ENCODE data around the gene KDM1A. TPM values are rescaled to one million over a fixed set of nuclear protein-coding genes. Genes with fewer than 3 reads are reported as not detected.

The KDM1A gene
- total RNA-seq, 2 experiments from 2014 or later = 58.4 to 59.4 TPM

- ATAC-seq = no peak
- Mint-ChIP-seq H3K27ac (no peak overlapping the region), H3K27me3 (no peaks in the 10 kb centered on the region), H3K9me3 (ENCODE audit: low read depth) (no peaks in the 10 kb centered on the region), H3K36me3 (peaks cover 3% of the 10 kb centered on the region), H3K4me3 (no peak overlapping the region), H3K4me1 (no peaks in the 10 kb centered on the region)
- no peak for DNase-seq
- CTCF ChIA-PET = interaction anchor here (12.9 kb wide), 1 partner anchor 88 kb away, joined by 515 read pairs; no protein-coding TSS in a partner anchor
Observed at GRCh38 chr1:23092447-23092846, 73.2 kb downstream of the KDM1A start.

- H3K36me3 Mint-ChIP-seq = peaks cover 5% of the 10 kb centered on the region
Observed at GRCh38 chr1:23097316-23097715, 78.0 kb downstream of the KDM1A start.

GRCh38 chr1:23098463-23099170, 79.3 kb downstream of the KDM1A start:
- H3K4me1 Mint-ChIP-seq = peaks cover 45% of the 10 kb centered on the region

More at GRCh38 chr1:23097316-23097715, 78.0 kb downstream of the KDM1A start:
- Mint-ChIP-seq H3K27me3 (no peaks in the 10 kb centered on the region), H3K4me3 (no peak overlapping the region), H3K9me3 (ENCODE audit: low read depth) (no peaks in the 10 kb centered on the region), H3K4me1 (peaks cover 34% of the 10 kb centered on the region), H3K27ac (no peak overlapping the region)
- no peak for ATAC-seq
- DNase-seq = no peak
- CTCF ChIA-PET = interaction anchor here (0.9 to 12.9 kb wide), 2 partner anchors 70 to 83 kb away, joined by 3 to 515 read pairs; no protein-coding TSS in a partner anchor

GRCh38 chr1:23099171-23099536, 79.9 kb downstream of the KDM1A start:
- peaks cover 5% of the 10 kb centered on the region for H3K36me3 Mint-ChIP-seq
- H3K4me1 Mint-ChIP-seq = peaks cover 45% of the 10 kb centered on the region
- CTCF ChIA-PET = interaction anchor here (0.5 to 12.9 kb wide), 23 partner anchors 11 to 1408 kb away, joined by 3 to 515 read pairs (median 6); partner anchors contain the start of gene LUZP1
- H3K4me3 Mint-ChIP-seq = no peak overlapping the region
- no peak overlapping the region for H3K27ac Mint-ChIP-seq
- no peaks in the 10 kb centered on the region for H3K9me3 Mint-ChIP-seq (ENCODE audit: low read depth)
- DNase-seq (no peak), ATAC-seq (no peak)
- no peaks in the 10 kb centered on the region for H3K27me3 Mint-ChIP-seq

More at GRCh38 chr1:23098463-23099170, 79.3 kb downstream of the KDM1A start:
- Mint-ChIP-seq H3K4me3 (no peak overlapping the region), H3K27me3 (no peaks in the 10 kb centered on the region), H3K9me3 (ENCODE audit: low read depth) (no peaks in the 10 kb centered on the region), H3K27ac (no peak overlapping the region), H3K36me3 (peaks cover 7% of the 10 kb centered on the region)
- CTCF ChIA-PET = interaction anchor here (0.5 to 12.9 kb wide), 23 partner anchors 11 to 1408 kb away, joined by 3 to 515 read pairs (median 6); partner anchors contain the start of gene LUZP1
- ATAC-seq = peak; percentile 46
- DNase-seq = peak; percentile 75

- no peak overlapping the region for H3K4me3 Mint-ChIP-seq
- ATAC-seq = peak; percentile 68
- H3K4me1 Mint-ChIP-seq = peaks cover 48% of the 10 kb centered on the region
- no peaks in the 10 kb centered on the region for H3K27me3 Mint-ChIP-seq
- peak overlapping the region; percentile 58 for H3K27ac Mint-ChIP-seq
- peak; percentile 83 for DNase-seq
- CTCF ChIA-PET = interaction anchor here (0.6 to 12.9 kb wide), 16 partner anchors 10 to 440 kb away, joined by 3 to 515 read pairs (median 7); partner anchors contain the start of gene LUZP1
- H3K36me3 Mint-ChIP-seq = peaks cover 8% of the 10 kb centered on the region
- no peaks in the 10 kb centered on the region for H3K9me3 Mint-ChIP-seq (ENCODE audit: low read depth)
Observed at GRCh38 chr1:23100074-23100748, 80.9 kb downstream of the KDM1A start.

GRCh38 chr1:23101101-23101827, 82.0 kb downstream of the KDM1A start:
- H3K27ac Mint-ChIP-seq = no peak overlapping the region
- no peak overlapping the region for H3K4me3 Mint-ChIP-seq
- H3K9me3 Mint-ChIP-seq (ENCODE audit: low read depth) = no peaks in the 10 kb centered on the region
- peaks cover 8% of the 10 kb centered on the region for H3K36me3 Mint-ChIP-seq
- CTCF ChIA-PET = interaction anchor here (0.9 to 12.9 kb wide), 7 partner anchors 9 to 79 kb away, joined by 3 to 515 read pairs (median 18); no protein-coding TSS in a partner anchor
- H3K4me1 Mint-ChIP-seq = peaks cover 48% of the 10 kb centered on the region
- H3K27me3 Mint-ChIP-seq = no peaks in the 10 kb centered on the region
- ATAC-seq (no peak), DNase-seq (no peak)

GRCh38 chr1:23101887-23102286, 82.6 kb downstream of the KDM1A start:
- DNase-seq (no peak), ATAC-seq (no peak)
- Mint-ChIP-seq H3K27me3 (no peaks in the 10 kb centered on the region), H3K36me3 (peaks cover 8% of the 10 kb centered on the region), H3K9me3 (ENCODE audit: low read depth) (no peaks in the 10 kb centered on the region), H3K27ac (peak overlapping the region; percentile 56), H3K4me1 (peaks cover 48% of the 10 kb centered on the region), H3K4me3 (no peak overlapping the region)
- CTCF ChIA-PET = interaction anchor here (1.8 to 12.9 kb wide), 2 partner anchors 66 to 79 kb away, joined by 12 to 515 read pairs; partner anchors contain the start of gene LUZP1

- CTCF ChIA-PET = interaction anchor here (1.7 to 12.9 kb wide), 3 partner anchors 9 to 78 kb away, joined by 4 to 515 read pairs (median 12); partner anchors contain the start of gene LUZP1
- DNase-seq = no peak
- Mint-ChIP-seq H3K9me3 (ENCODE audit: low read depth) (no peaks in the 10 kb centered on the region), H3K27me3 (no peaks in the 10 kb centered on the region), H3K36me3 (peaks cover 8% of the 10 kb centered on the region), H3K4me1 (peaks cover 48% of the 10 kb centered on the region), H3K4me3 (no peak overlapping the region), H3K27ac (peak overlapping the region; percentile 56)
- ATAC-seq = no peak
Observed at GRCh38 chr1:23102289-23102688, 83.0 kb downstream of the KDM1A start.

GRCh38 chr1:23103001-23103889, 84.0 kb downstream of the KDM1A start:
- H3K9me3 Mint-ChIP-seq (ENCODE audit: low read depth) = no peaks in the 10 kb centered on the region
- no peaks in the 10 kb centered on the region for H3K27me3 Mint-ChIP-seq
- CTCF ChIA-PET = interaction anchor here (1.3 to 12.9 kb wide), 4 partner anchors 8 to 77 kb away, joined by 4 to 515 read pairs (median 8); partner anchors contain the start of gene LUZP1
- H3K27ac Mint-ChIP-seq = peak overlapping the region; percentile 90
- peak; percentile 90 for ATAC-seq
- peak overlapping the region; percentile 56 for H3K4me3 Mint-ChIP-seq
- peaks cover 13% of the 10 kb centered on the region for H3K36me3 Mint-ChIP-seq
- DNase-seq = peak; percentile 47
- peaks cover 48% of the 10 kb centered on the region for H3K4me1 Mint-ChIP-seq

- Mint-ChIP-seq H3K4me3 (no peak overlapping the region), H3K4me1 (peaks cover 51% of the 10 kb centered on the region), H3K9me3 (ENCODE audit: low read depth) (no peaks in the 10 kb centered on the region), H3K36me3 (peaks cover 19% of the 10 kb centered on the region), H3K27ac (no peak overlapping the region), H3K27me3 (no peaks in the 10 kb centered on the region)
- ATAC-seq = no peak
- CTCF ChIA-PET = interaction anchor here (3.6 to 9.1 kb wide), 3 partner anchors 10 to 76 kb away, joined by 22 to 47 read pairs (median 36); no protein-coding TSS in a partner anchor
- DNase-seq = no peak
Observed at GRCh38 chr1:23108918-23109533, 89.8 kb downstream of the KDM1A start.

- peaks cover 61% of the 10 kb centered on the region for H3K4me1 Mint-ChIP-seq
- H3K36me3 Mint-ChIP-seq = peaks cover 16% of the 10 kb centered on the region
- no peak for DNase-seq
- no peak overlapping the region for H3K4me3 Mint-ChIP-seq
- CTCF ChIA-PET = interaction anchor here (1.0 to 9.1 kb wide), 8 partner anchors 7 to 420 kb away, joined by 3 to 47 read pairs (median 4); partner anchors contain the start of gene E2F2
- peak overlapping the region; percentile 41 for H3K27ac Mint-ChIP-seq
- no peaks in the 10 kb centered on the region for H3K9me3 Mint-ChIP-seq (ENCODE audit: low read depth)
- H3K27me3 Mint-ChIP-seq = no peaks in the 10 kb centered on the region
- ATAC-seq = no peak
Observed at GRCh38 chr1:23110391-23110790, 91.1 kb downstream of the KDM1A start.
